Liver (tissue), 9 donors: ENCODE measurements around the gene ADM2. TPM values are rescaled to one million over a fixed set of nuclear protein-coding genes. Genes with fewer than 3 reads are reported as not detected.

Source experiments
- DNase-seq: peaks from one replicate; pipeline ENCODE4 v3.0.0-alpha.2; 2017; ENCODE audit warnings: low spot score
- H3K27ac ChIP-seq, 2 donors: one replicate each; pipeline ENCODE4 v1.7.0; 2013; ENCODE audit warnings: inconsistent platforms in 2 of 2, low read length in 2 of 2, control low read depth in 1 of 2, low read depth in 1 of 2, mild to moderate bottlenecking in 1 of 2
- H3K27me3 ChIP-seq, 4 donors: one replicate each; pipeline versions ENCODE4 v1.6.1 to v1.7.0; 2013; ENCODE audit warnings: low read length in 3 of 4, inconsistent platforms in 1 of 4, mild to moderate bottlenecking in 1 of 4, moderate library complexity in 1 of 4; ENCODE audit not compliant: control insufficient read depth in 4 of 4, insufficient read depth in 4 of 4
- H3K36me3 ChIP-seq, 4 donors: one replicate each; pipeline versions ENCODE4 v1.6.1 to v1.7.0; 2013; ENCODE audit warnings: low read length in 3 of 4, mild to moderate bottlenecking in 3 of 4, low read depth in 1 of 4, moderate library complexity in 1 of 4; ENCODE audit not compliant: control insufficient read depth in 4 of 4, insufficient read depth in 3 of 4
- H3K4me1 ChIP-seq, 4 donors: one replicate each; pipeline versions ENCODE4 v1.6.1 to v1.7.0; 2013; ENCODE audit warnings: low read length in 3 of 4, mild to moderate bottlenecking in 3 of 4, moderate library complexity in 1 of 4; ENCODE audit not compliant: control insufficient read depth in 4 of 4, insufficient read depth in 4 of 4
- H3K4me3 ChIP-seq, 3 donors: one replicate each; pipeline versions ENCODE4 v1.6.1 to v1.7.0; 2013; ENCODE audit warnings: low read length in 3 of 3, control low read depth in 1 of 3, low read depth in 1 of 3, mild to moderate bottlenecking in 1 of 3
- H3K9ac ChIP-seq, 2 donors: one replicate each; pipeline ENCODE4 v1.7.0; 2013; ENCODE audit warnings: low read length in 2 of 2, mild to moderate bottlenecking in 2 of 2, moderate library complexity in 2 of 2, control low read depth in 1 of 2, low read depth in 1 of 2
- H3K9me3 ChIP-seq, 4 donors: one replicate each; pipeline versions ENCODE4 v1.6.1 to v1.7.0; 2013; ENCODE audit warnings: low read length in 3 of 4; ENCODE audit not compliant: control insufficient read depth in 4 of 4
- ATF3 ChIP-seq: IDR thresholded peaks from 2 replicates; pipeline ENCODE4 v1.6.1; 2016; ENCODE audit warnings: antibody characterized with exemption
- CTCF ChIP-seq: fragments of 150-350 bp; IDR thresholded peaks from 2 replicates; pipeline ENCODE4 v1.5.1; 2017; ENCODE audit warnings: improper control_type of control experiment, low read depth, low read length; ENCODE audit not compliant: missing input control
- EGR1 ChIP-seq, 2 donors: IDR thresholded peaks; 2 replicates each; pipeline ENCODE4 v1.6.1; 2016 to 2018; ENCODE audit warnings: antibody characterized with exemption in 2 of 2, low read depth in 2 of 2
- FOXA1 ChIP-seq: IDR thresholded peaks from 2 replicates; pipeline ENCODE4 v1.6.1; 2016; ENCODE audit warnings: antibody characterized with exemption
- FOXA2 ChIP-seq: IDR thresholded peaks from 2 replicates; pipeline ENCODE4 v1.6.1; 2016; ENCODE audit warnings: antibody characterized with exemption
- GABPA ChIP-seq, 2 donors: IDR thresholded peaks in 1 of 2; conservative IDR thresholded peaks in 1 of 2; 2 replicates each; pipeline ENCODE4 v1.6.1; 2016; ENCODE audit warnings: antibody characterized with exemption in 2 of 2, mild to moderate bottlenecking in 1 of 2, moderate library complexity in 1 of 2
- HNF4G ChIP-seq: IDR thresholded peaks from 2 replicates; pipeline ENCODE4 v1.6.1; 2016; ENCODE audit warnings: antibody characterized with exemption
- JUND ChIP-seq, 2 donors: IDR thresholded peaks; 2 replicates each; pipeline ENCODE4 v1.6.1; 2016; ENCODE audit warnings: antibody characterized with exemption in 2 of 2
- MAX ChIP-seq: IDR thresholded peaks from 2 replicates; pipeline ENCODE4 v1.6.1; 2016; ENCODE audit warnings: antibody characterized with exemption
- NR2F2 ChIP-seq: IDR thresholded peaks from 2 replicates; pipeline ENCODE4 v1.6.1; 2016; ENCODE audit warnings: antibody characterized with exemption
- RAD21 ChIP-seq, 2 donors: IDR thresholded peaks; 2 replicates each; pipeline ENCODE4 v1.6.1; 2016; ENCODE audit warnings: antibody characterized with exemption in 2 of 2, mild to moderate bottlenecking in 2 of 2
- REST ChIP-seq: IDR thresholded peaks from 2 replicates; pipeline ENCODE4 v1.6.1; 2016; ENCODE audit warnings: antibody characterized with exemption, mild to moderate bottlenecking
- RXRA ChIP-seq, 2 donors: IDR thresholded peaks; 2 replicates each; pipeline ENCODE4 v1.6.1; 2017 to 2018; ENCODE audit warnings: antibody characterized with exemption in 2 of 2, mild to moderate bottlenecking in 1 of 2
- TAF1 ChIP-seq: conservative IDR thresholded peaks from 2 replicates; pipeline ENCODE4 v1.6.1; 2016; ENCODE audit warnings: antibody characterized with exemption, mild to moderate bottlenecking
- ZBTB33 ChIP-seq: IDR thresholded peaks from 2 replicates; pipeline ENCODE4 v1.6.1; 2016; ENCODE audit warnings: antibody characterized with exemption
- WGBS: extraction: QIAGEN DNeasy Blood & Tissue Kit; methylation state at CpG from one replicate; pipeline ENCODE4 v1.1.7; 2013; 5-methylcytosine and 5-hydroxymethylcytosine counted together
- polyA plus RNA-seq, 2 donors: library from polyadenylated mRNA; stranded (reverse) in 1 of 2; unstranded in 1 of 2; fragments of 200-250 nt in 1 of 2; fragments of >200 nt in 1 of 2; fragmentation: Nextera tagmentation in 1 of 2; extraction: Ambion mirVana in 1 of 2; gene quantifications; one replicate each; pipeline versions ENCODE4 v1.2.1 to v1.2.3, GENCODE V29; 2013 to 2015
- total RNA-seq, 2 donors: library from RNA; depleted of rRNA; stranded (reverse); fragments of >200 nt; gene quantifications; one replicate each; pipeline ENCODE4 v1.2.3, GENCODE V29; 2014
- donor health status: healthy.
- donor health status: healthy.
- donor health status: healthy.
- donor health status: healthy.
- donor health status: healthy.

ADM2 gene
- total and polyA plus RNA-seq, 4 donors = 0.79 to 2.8 (median 1.3) TPM

GRCh38 chr22:50461979-50462540 is 19.3 kb upstream of the ADM2 start:
- WGBS = 97% methylated on average over 30 of the region's 30 CpGs
- TF ChIP-seq REST (no peak), ZBTB33 (no peak), GABPA (IDR thresholded peaks at IDR 0.05 in 1 of 2, conservative IDR thresholded peaks at IDR 0.05 in 1 of 2) (no peak), FOXA2 (no peak), ATF3 (no peak), MAX (no peak), EGR1 (IDR thresholded peaks at IDR 0.05; ENCODE audit: low read depth in 2 of 2) (no peak), JUND (IDR thresholded peaks at IDR 0.05) (no peak), TAF1 (no peak), RAD21 (IDR thresholded peaks at IDR 0.05) (no peak), HNF4G (no peak), FOXA1 (no peak)

GRCh38 chr22:50463188-50463900 is 18.0 kb upstream of the ADM2 start:
- 95% methylated on average over 28 of the region's 28 CpGs for WGBS
- H3K36me3 ChIP-seq = peaks cover 25 to 86% (median 35%) of the 10 kb centered on the region in 4 donors
- no peaks in the 10 kb centered on the region for H3K27me3 ChIP-seq
- H3K27ac ChIP-seq = no peak overlapping the region
- no peaks in the 10 kb centered on the region for H3K9me3 ChIP-seq
- H3K4me3 ChIP-seq = no peak overlapping the region
- H3K9ac ChIP-seq = no peak overlapping the region
- TF ChIP-seq NR2F2 (no peak), MAX (no peak), RXRA (IDR thresholded peaks at IDR 0.05) (no peak), CTCF (no peak), REST (no peak), ATF3 (no peak), EGR1 (IDR thresholded peaks at IDR 0.05; ENCODE audit: low read depth in 2 of 2) (no peak), FOXA2 (no peak), FOXA1 (no peak), RAD21 (IDR thresholded peaks at IDR 0.05) (no peak), GABPA (IDR thresholded peaks at IDR 0.05 in 1 of 2, conservative IDR thresholded peaks at IDR 0.05 in 1 of 2) (no peak), HNF4G (no peak)
- H3K4me1 ChIP-seq = no peaks in the 10 kb centered on the region
- DNase-seq = no peak

More at GRCh38 chr22:50461979-50462540, 19.3 kb upstream of the ADM2 start:
- Histone ChIP-seq H3K4me1 (no peaks in the 10 kb centered on the region), H3K9ac (no peak overlapping the region), H3K9me3 (no peaks in the 10 kb centered on the region), H3K36me3 (peaks cover 24 to 92% (median 37%) of the 10 kb centered on the region in 4 donors), H3K4me3 (no peak overlapping the region), H3K27ac (no peak overlapping the region), H3K27me3 (no peaks in the 10 kb centered on the region)
- no peak for DNase-seq
